Measurements from ENCODE around the gene PSAP. TPM values are rescaled to one million over a fixed set of nuclear protein-coding genes. Genes with fewer than 3 reads are reported as not detected.

Gene PSAP
- total RNA-seq, 1 experiment from 2014 or later = 683 TPM

DNA sequence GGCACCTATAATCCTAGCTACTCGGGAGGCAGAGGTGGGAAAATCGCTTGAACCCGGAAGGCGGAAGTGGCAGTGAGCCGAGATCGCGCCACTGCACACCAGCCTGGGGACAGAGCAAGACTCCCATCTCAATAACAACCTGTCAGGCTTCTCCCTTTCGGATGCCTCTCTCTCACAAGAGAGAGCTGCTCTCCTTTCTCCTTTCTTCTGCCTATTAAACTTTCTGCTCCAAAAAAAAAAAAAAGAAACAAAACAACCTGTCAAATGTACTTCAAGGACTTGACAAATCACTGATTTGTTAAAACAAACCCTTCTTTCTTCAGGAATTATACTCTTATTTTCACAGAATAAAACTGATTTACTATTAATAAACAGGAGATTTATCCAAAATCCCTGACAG, 3.6 kb downstream of the PSAP start:
- Histone ChIP-seq H3K9me3 (ENCODE audit: insufficient read depth, low read depth) (no peaks in the 10 kb centered on the region), H3K4me1 (replicated peaks; ENCODE audit: insufficient read depth) (peaks cover 64% of the 10 kb centered on the region), H2AFZ (no peak overlapping the region), H3K36me3 (ENCODE audit: low read depth) (peaks cover 4% of the 10 kb centered on the region; the same call in 1 of the 2 replicates), H3K9me2 (ENCODE audit: insufficient read depth) (no peaks in the 10 kb centered on the region), H3K4me3 (no peak overlapping the region), H3K4me2 (no peak overlapping the region), H3K79me2 (ENCODE audit: low read depth) (peaks cover 86% of the 10 kb centered on the region), H4K20me1 (ENCODE audit: insufficient read depth) (peaks cover 60% of the 10 kb centered on the region), H3K27ac (no peak overlapping the region), H3K27me3 (ENCODE audit: insufficient read depth, low read depth) (no peaks in the 10 kb centered on the region), H3F3A (ENCODE audit: insufficient read depth, low read depth) (peaks cover 9% of the 10 kb centered on the region; the same call in 1 of the 2 replicates)
- TF ChIP-seq EZH2 (IDR thresholded peaks at IDR 0.05; ENCODE audit: low read depth) = no peak
- TF ChIP-seq, protein P1, sequence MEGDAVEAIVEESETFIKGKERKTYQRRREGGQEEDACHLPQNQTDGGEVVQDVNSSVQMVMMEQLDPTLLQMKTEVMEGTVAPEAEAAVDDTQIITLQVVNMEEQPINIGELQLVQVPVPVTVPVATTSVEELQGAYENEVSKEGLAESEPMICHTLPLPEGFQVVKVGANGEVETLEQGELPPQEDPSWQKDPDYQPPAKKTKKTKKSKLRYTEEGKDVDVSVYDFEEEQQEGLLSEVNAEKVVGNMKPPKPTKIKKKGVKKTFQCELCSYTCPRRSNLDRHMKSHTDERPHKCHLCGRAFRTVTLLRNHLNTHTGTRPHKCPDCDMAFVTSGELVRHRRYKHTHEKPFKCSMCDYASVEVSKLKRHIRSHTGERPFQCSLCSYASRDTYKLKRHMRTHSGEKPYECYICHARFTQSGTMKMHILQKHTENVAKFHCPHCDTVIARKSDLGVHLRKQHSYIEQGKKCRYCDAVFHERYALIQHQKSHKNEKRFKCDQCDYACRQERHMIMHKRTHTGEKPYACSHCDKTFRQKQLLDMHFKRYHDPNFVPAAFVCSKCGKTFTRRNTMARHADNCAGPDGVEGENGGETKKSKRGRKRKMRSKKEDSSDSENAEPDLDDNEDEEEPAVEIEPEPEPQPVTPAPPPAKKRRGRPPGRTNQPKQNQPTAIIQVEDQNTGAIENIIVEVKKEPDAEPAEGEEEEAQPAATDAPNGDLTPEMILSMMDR (conservative IDR thresholded peaks at IDR 0.05) = no peak
- no TSS peak for BruUV-seq (replicated peaks)
- intact Hi-C loops (cut with micrococcal nuclease; ENCODE audit: unreplicated experiment) = no loop called here
- ChIA-PET POLR2A (ENCODE audit: unreplicated experiment) (no interaction called here), CTCF (interaction anchor here (0.6 kb wide), 1 partner anchor 463 kb away, joined by 5 read pairs; no protein-coding TSS in a partner anchor)
- DNase-seq = peak in 1 of 2 experiments; percentile 12

DNA sequence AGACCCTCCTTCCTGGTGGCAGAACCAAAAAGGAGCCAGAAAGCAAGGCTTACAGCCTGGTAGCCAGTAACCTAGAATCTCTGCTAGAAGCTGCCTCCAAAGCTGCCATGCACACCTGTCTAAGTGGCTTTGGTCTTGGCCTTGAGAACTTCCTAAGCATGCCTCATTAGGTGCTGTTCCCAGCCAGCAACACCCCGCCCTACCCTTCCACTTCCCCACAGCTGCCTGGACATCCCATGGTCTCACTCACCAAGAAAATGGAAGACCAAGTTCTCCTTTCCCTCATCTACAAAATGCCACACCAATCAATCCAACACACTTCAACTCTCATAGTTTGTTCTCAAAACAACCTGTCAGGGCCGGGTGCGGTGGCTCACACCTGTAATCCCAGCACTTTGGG, 4.2 kb downstream of the PSAP start:
- peaks cover 9% of the 10 kb centered on the region; the same call in 1 of the 2 replicates for H3F3A ChIP-seq (ENCODE audit: insufficient read depth, low read depth)
- no peaks in the 10 kb centered on the region for H3K9me3 ChIP-seq (ENCODE audit: insufficient read depth, low read depth)
- H3K9me2 ChIP-seq (ENCODE audit: insufficient read depth) = no peaks in the 10 kb centered on the region
- peak overlapping the region; percentile 52 for H3K27ac ChIP-seq
- ChIA-PET CTCF (no interaction called here), POLR2A (ENCODE audit: unreplicated experiment) (no interaction called here)
- peaks cover 70% of the 10 kb centered on the region for H3K4me1 ChIP-seq (replicated peaks; ENCODE audit: insufficient read depth)
- BruUV-seq (replicated peaks) = no TSS peak
- TF ChIP-seq EZH2 (IDR thresholded peaks at IDR 0.05; ENCODE audit: low read depth) = no peak
- TF ChIP-seq, protein P1 (conservative IDR thresholded peaks at IDR 0.05) = no peak
- no peak overlapping the region for H3K4me3 ChIP-seq
- intact Hi-C loops (cut with micrococcal nuclease; ENCODE audit: unreplicated experiment) = no loop called here
- no peak overlapping the region for H2AFZ ChIP-seq
- H3K36me3 ChIP-seq (ENCODE audit: low read depth) = peaks cover 4% of the 10 kb centered on the region; the same call in 1 of the 2 replicates
- no peaks in the 10 kb centered on the region for H3K27me3 ChIP-seq (ENCODE audit: insufficient read depth, low read depth)
- peak in 1 of 2 experiments; percentile 28 for DNase-seq
- peaks cover 91% of the 10 kb centered on the region for H3K79me2 ChIP-seq (ENCODE audit: low read depth)
- peak overlapping the region; percentile 1 for H3K4me2 ChIP-seq
- peaks cover 63% of the 10 kb centered on the region for H4K20me1 ChIP-seq (ENCODE audit: insufficient read depth)

- CTCF ChIA-PET = interaction anchor here (0.7 kb wide), 1 partner anchor 352 kb away, joined by 20 read pairs; no protein-coding TSS in a partner anchor
- Histone ChIP-seq H3K4me1 (replicated peaks; ENCODE audit: insufficient read depth) (peaks cover 74% of the 10 kb centered on the region), H3K27me3 (ENCODE audit: insufficient read depth, low read depth) (no peaks in the 10 kb centered on the region), H3K36me3 (ENCODE audit: low read depth) (peaks cover 4% of the 10 kb centered on the region; the same call in 1 of the 2 replicates), H2AFZ (no peak overlapping the region), H3K4me3 (no peak overlapping the region), H3K9me3 (ENCODE audit: insufficient read depth, low read depth) (no peaks in the 10 kb centered on the region), H4K20me1 (ENCODE audit: insufficient read depth) (peaks cover 74% of the 10 kb centered on the region), H3K79me2 (ENCODE audit: low read depth) (peaks cover 99% of the 10 kb centered on the region), H3K9me2 (ENCODE audit: insufficient read depth) (no peaks in the 10 kb centered on the region), H3K4me2 (peak overlapping the region; percentile 1), H3F3A (ENCODE audit: insufficient read depth, low read depth) (peaks cover 15% of the 10 kb centered on the region; the same call in 1 of the 2 replicates), H3K27ac (peak overlapping the region; percentile 52)
- no TSS peak for BruUV-seq (replicated peaks)
- TF ChIP-seq EZH2 (IDR thresholded peaks at IDR 0.05; ENCODE audit: low read depth) = no peak
- TF ChIP-seq, protein P1 (conservative IDR thresholded peaks at IDR 0.05) = no peak
- POLR2A ChIA-PET (ENCODE audit: unreplicated experiment) = no interaction called here
- DNase-seq = peak in 1 of 2 experiments; percentile 21
- intact Hi-C loops (cut with micrococcal nuclease; ENCODE audit: unreplicated experiment) = no loop called here
These were observed 5.3 kb downstream of the PSAP start for GRCh38 chr10:71845410-71846405.
